Caco-2 (cell line): ENCODE results near the gene MCU. TPM values are rescaled to one million over a fixed set of nuclear protein-coding genes. Genes with fewer than 3 reads are reported as not detected.
"Not testable (repeated sequence)": the region's sequence is repeated elsewhere in the genome, so short reads cannot be mapped to it uniquely, and the experiment has no call there.

Experiments
- BruUV-seq: library from RNA; stranded (reverse); fragments of 400-500 nt; replicated peaks from 2 replicates; lab custom pipeline; 2021; lab: Mats Ljungman, UMichigan
- CTCF ChIA-PET: fragments of 300-600 bp; sonication (Branson Sonifier 250); formaldehyde crosslinking; loops from one replicate; lab custom pipeline; 2022; ENCODE audit warnings: antibody characterized with exemption; lab: Charles Lee
- POLR2A ChIA-PET: fragments of 300-600 bp; sonication (Branson Sonifier 250); formaldehyde crosslinking; loops from one replicate; lab custom pipeline; 2022; ENCODE audit warnings: antibody characterized with exemption; lab: Charles Lee
- DNase-seq, 2 experiments: peaks; one replicate each; pipeline versions ENCODE4 v3.0.0 to v3.0.0-alpha.2; 2020 to 2022
- H3K27me3 ChIP-seq: replicated peaks from 2 replicates; pipeline ENCODE4 v1.6.0; 2011; ENCODE audit warnings: low read length; ENCODE audit not compliant: control insufficient read depth, insufficient read depth
- H3K36me3 ChIP-seq: 2 replicates; pipeline ENCODE4 v1.5.1; 2011; ENCODE audit warnings: low read length; ENCODE audit not compliant: control insufficient read depth, insufficient read depth
- H3K4me1 ChIP-seq: fragments of 250-450 bp; sonication (Bioruptor Pico); 2 replicates; pipeline ENCODE4 v1.5.1; 2020; ENCODE audit warnings: mild to moderate bottlenecking
- H3K4me3 ChIP-seq: 2 replicates; pipeline ENCODE4 v1.5.1; 2011; ENCODE audit warnings: low read depth, mild to moderate bottlenecking, control low read depth, low read length
- H3K9me3 ChIP-seq: fragments of 250-450 bp; sonication (Bioruptor Pico); 2 replicates; pipeline ENCODE4 v1.5.1; 2020; ENCODE audit warnings: mild to moderate bottlenecking, moderate library complexity
- H3K27ac Mint-ChIP-seq: one replicate; pipeline ENCODE4 v1.8.0; 2022; ENCODE audit warnings: mixed read lengths; ENCODE audit not compliant: unreplicated experiment
- H3K27me3 Mint-ChIP-seq: one replicate; pipeline ENCODE4 v1.8.0; 2022; ENCODE audit warnings: mixed read lengths; ENCODE audit not compliant: insufficient read depth, unreplicated experiment
- H3K36me3 Mint-ChIP-seq: one replicate; pipeline ENCODE4 v1.8.0; 2022; ENCODE audit warnings: mild to moderate bottlenecking, mixed read lengths; ENCODE audit not compliant: insufficient read depth, unreplicated experiment
- H3K4me1 Mint-ChIP-seq: one replicate; pipeline ENCODE4 v1.8.0; 2022; ENCODE audit warnings: low read depth, mixed read lengths; ENCODE audit not compliant: unreplicated experiment
- H3K4me3 Mint-ChIP-seq: one replicate; pipeline ENCODE4 v1.8.0; 2022; ENCODE audit warnings: mild to moderate bottlenecking, moderate library complexity, mixed read lengths; ENCODE audit not compliant: unreplicated experiment
- H3K9me3 Mint-ChIP-seq: one replicate; pipeline ENCODE4 v1.8.0; 2022; ENCODE audit warnings: mixed read lengths; ENCODE audit not compliant: unreplicated experiment
- intact Hi-C: fragments of 100-400 bp; cut with micrococcal nuclease; formaldehyde crosslinking; loops from one replicate; pipeline ENCODE4 v1.10.0; 2022; ENCODE audit not compliant: unreplicated experiment
- total RNA-seq: library from RNA; stranded (reverse); gene quantifications from 2 replicates; pipeline ENCODE4 v1.2.3, GENCODE V29; 2022
- TF ChIP-seq, protein P1 (sequence below), 2 experiments: fragments of 200-600 bp in 1 of 2; IDR thresholded peaks; 1 replicate in 1 of 2; 2 replicates in 1 of 2; pipeline versions ENCODE4 v1.5.1 to v1.8.0; 2011 to 2022; ENCODE audit warnings: antibody characterized with exemption in 1 of 2, control low read depth in 1 of 2, inconsistent platforms in 1 of 2, low read depth in 1 of 2, low read length in 1 of 2, mild to moderate bottlenecking in 1 of 2, moderate library complexity in 1 of 2; ENCODE audit not compliant: insufficient read depth in 1 of 2, severe bottlenecking in 1 of 2, unreplicated experiment in 1 of 2

Gene MCU
- total RNA-seq, 1 experiment from 2014 or later = 62.5 TPM

DNA sequence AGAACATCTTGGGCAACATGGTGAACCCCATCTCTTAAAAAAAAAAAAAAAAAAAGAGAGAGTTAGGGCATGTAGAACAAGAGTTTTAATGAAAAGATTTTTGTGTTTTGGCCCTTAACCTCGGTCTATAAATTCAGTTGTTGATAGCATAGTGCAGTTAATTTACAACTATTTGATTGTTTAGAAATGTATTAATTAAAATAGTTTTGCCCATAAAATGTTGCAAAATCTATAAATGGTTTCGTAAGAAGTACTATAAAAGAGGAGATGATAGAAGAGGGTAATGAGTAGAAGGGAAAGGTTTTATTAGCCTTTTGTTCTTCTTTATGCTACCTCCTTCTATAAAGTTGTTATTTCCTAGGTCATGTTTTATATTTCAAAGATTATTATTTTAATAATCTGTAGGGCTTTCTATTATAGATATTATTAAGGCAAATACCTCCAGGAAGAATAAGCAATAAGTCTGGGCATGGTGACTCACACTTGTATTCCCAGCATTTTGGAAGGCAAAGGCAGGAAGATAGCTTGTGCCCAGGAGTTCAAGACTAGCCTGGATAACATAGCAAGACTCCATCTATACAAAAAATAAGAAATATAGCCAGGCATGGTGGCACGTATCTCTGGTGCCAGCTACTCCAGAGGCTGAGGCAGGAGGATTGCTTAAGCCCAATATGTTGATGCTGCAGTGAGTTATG is 73.3 kb downstream of the MCU start:
- H3K27me3 Mint-ChIP-seq = no peaks in the 10 kb centered on the region
- intact Hi-C loops = no loop called here
- no peak for DNase-seq
- no peak overlapping the region for H3K4me3 Mint-ChIP-seq
- no peaks in the 10 kb centered on the region for H3K27me3 ChIP-seq
- peaks cover 7% of the 10 kb centered on the region for H3K4me1 Mint-ChIP-seq
- no peaks in the 10 kb centered on the region for H3K36me3 ChIP-seq
- CTCF ChIA-PET = no interaction called here
- TF ChIP-seq, protein P1, sequence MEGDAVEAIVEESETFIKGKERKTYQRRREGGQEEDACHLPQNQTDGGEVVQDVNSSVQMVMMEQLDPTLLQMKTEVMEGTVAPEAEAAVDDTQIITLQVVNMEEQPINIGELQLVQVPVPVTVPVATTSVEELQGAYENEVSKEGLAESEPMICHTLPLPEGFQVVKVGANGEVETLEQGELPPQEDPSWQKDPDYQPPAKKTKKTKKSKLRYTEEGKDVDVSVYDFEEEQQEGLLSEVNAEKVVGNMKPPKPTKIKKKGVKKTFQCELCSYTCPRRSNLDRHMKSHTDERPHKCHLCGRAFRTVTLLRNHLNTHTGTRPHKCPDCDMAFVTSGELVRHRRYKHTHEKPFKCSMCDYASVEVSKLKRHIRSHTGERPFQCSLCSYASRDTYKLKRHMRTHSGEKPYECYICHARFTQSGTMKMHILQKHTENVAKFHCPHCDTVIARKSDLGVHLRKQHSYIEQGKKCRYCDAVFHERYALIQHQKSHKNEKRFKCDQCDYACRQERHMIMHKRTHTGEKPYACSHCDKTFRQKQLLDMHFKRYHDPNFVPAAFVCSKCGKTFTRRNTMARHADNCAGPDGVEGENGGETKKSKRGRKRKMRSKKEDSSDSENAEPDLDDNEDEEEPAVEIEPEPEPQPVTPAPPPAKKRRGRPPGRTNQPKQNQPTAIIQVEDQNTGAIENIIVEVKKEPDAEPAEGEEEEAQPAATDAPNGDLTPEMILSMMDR (IDR thresholded peaks at IDR 0.05; ENCODE audit: insufficient read depth in 1 of 2, low read depth in 1 of 2, low read length in 1 of 2, severe bottlenecking in 1 of 2, unreplicated experiment in 1 of 2) = no peak
- POLR2A ChIA-PET = no interaction called here
- no peaks in the 10 kb centered on the region for H3K9me3 Mint-ChIP-seq
- BruUV-seq = no TSS peak
- H3K9me3 ChIP-seq = 0 out of 2 replicates have a peak, but pooled peaks cover 6% of the 10 kb centered on the region
- no peak overlapping the region for H3K4me3 ChIP-seq
- no peak overlapping the region for H3K27ac Mint-ChIP-seq
- peaks cover 5% of the 10 kb centered on the region for H3K4me1 ChIP-seq
- H3K36me3 Mint-ChIP-seq = no peaks in the 10 kb centered on the region

DNA sequence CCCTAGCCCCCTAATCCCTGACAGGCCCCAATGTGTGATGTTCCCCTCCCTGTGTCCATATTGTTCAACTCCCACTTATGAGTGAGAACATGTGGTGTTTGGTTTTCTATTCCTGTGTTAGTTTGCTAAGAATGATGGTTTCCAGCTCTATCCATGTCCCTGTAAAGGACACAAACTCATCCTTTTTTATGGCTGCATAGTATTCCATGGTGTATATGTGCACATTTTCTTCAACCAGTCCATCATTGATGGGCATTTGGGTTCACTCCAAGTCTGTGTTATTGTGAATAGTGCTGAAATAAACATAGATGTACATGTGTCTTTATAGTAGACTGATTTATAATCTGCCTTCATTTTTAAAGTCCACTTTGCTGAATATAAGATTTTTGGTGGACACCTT is 79.3 kb downstream of the MCU start:
- POLR2A ChIA-PET = interaction anchor here (0.6 kb wide), 1 partner anchor 1556 kb away, joined by 4 read pairs; no protein-coding TSS in a partner anchor
- H3K36me3 ChIP-seq, H3K4me3 Mint-ChIP-seq, H3K9me3 Mint-ChIP-seq, H3K4me1 ChIP-seq, DNase-seq, H3K9me3 ChIP-seq, H3K4me1 Mint-ChIP-seq, H3K27me3 Mint-ChIP-seq, H3K27ac Mint-ChIP-seq, intact Hi-C loops, CTCF ChIA-PET, BruUV-seq, H3K4me3 ChIP-seq, H3K36me3 Mint-ChIP-seq, H3K27me3 ChIP-seq: not testable (repeated sequence)

DNA sequence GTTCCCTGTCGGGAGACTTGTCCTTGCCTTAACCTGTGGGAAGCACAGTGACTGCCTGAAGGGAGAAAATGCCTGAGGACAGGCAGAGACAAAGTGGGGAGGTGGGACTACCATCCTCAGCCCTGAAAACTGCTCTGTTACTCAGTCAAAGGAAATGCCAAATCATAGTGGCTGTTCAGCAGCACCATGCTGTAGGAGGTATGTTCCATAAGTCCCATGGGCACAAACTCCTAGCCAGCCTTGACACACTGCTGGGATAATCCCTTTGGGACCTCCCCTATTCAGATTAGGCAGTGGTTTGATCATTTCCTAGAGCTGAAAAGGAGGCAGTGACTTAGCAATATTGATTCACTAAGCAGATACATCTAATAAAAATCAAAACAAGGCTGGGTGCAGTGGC is 80.1 kb downstream of the MCU start:
- no peaks in the 10 kb centered on the region for H3K9me3 Mint-ChIP-seq
- intact Hi-C loops = no loop called here
- Histone ChIP-seq H3K4me3 (no peak overlapping the region), H3K27me3 (no peaks in the 10 kb centered on the region), H3K9me3 (0 out of 2 replicates have a peak, but pooled peaks cover 2% of the 10 kb centered on the region), H3K36me3 (0 out of 2 replicates have a peak, but pooled peaks cover 1% of the 10 kb centered on the region), H3K4me1 (no peaks in the 10 kb centered on the region)
- TF ChIP-seq, protein P1 (IDR thresholded peaks at IDR 0.05; ENCODE audit: insufficient read depth in 1 of 2, low read depth in 1 of 2, low read length in 1 of 2, severe bottlenecking in 1 of 2, unreplicated experiment in 1 of 2) = no peak
- H3K27ac Mint-ChIP-seq = no peak overlapping the region
- no peak for DNase-seq
- H3K4me1 Mint-ChIP-seq = no peaks in the 10 kb centered on the region
- H3K36me3 Mint-ChIP-seq = no peaks in the 10 kb centered on the region
- H3K4me3 Mint-ChIP-seq = no peak overlapping the region
- POLR2A ChIA-PET = no interaction called here
- H3K27me3 Mint-ChIP-seq = no peaks in the 10 kb centered on the region
- CTCF ChIA-PET = no interaction called here
- no TSS peak for BruUV-seq
